ENCODE data around the gene SERPINA7.

Gene SERPINA7

GRCh38 chrX:106037835-106038473 lies 573 bp downstream of the SERPINA7 start:
- ChIA-PET CTCF (no interaction called here), POLR2A (ENCODE audit: low non-redundant PET) (no interaction called here)
- H3K27ac ChIP-seq = no peak overlapping the region
- no peak for DNase-seq (ENCODE audit: low spot score)
- TF ChIP-seq CTCF (conservative IDR thresholded peaks at IDR 0.05; ENCODE audit: low read depth) = no peak

DNA sequence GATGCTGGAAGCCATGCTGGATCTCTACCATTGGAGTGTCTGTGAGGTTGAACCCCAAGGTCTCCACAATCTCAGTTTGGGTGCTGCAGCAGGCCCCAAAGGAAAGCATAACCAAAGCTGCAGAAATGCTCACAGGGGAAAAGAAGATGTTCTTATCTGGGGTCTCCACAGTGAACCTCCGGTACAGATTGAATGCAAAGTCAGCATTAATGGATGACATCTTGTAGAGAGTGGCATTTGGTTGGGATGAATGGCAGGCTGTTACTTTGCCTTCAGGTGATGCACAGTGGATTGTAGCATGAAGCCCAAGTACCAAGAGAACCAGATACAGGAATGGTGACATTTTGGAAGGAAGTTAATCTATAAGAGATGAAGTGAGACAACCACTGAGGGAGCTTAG lies 1.8 kb downstream of the SERPINA7 start:
- H3K27ac ChIP-seq = no peak overlapping the region
- TF ChIP-seq CTCF (conservative IDR thresholded peaks at IDR 0.05; ENCODE audit: low read depth) = no peak
- DNase-seq (ENCODE audit: low spot score) = no peak
- ChIA-PET POLR2A (ENCODE audit: low non-redundant PET) (no interaction called here), CTCF (no interaction called here)

DNA sequence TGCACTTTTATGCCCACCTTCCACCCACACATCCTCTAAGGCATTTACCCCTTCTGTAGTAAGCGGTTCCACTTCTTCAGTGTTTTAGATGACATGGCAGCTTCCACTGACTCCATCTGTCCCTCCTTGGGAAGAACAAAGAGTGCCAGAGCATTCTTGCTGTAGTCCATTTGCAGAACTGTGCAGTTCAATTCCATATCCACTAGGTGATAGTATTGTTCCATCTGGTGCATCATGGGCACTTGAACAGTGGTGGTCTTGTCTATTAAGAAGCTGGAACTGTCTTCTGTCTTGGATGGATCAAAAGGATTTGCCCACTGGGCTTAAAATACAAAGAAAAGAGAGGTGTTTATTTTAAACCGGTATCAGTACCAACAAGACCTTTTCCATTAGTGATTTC lies 3.5 kb downstream of the SERPINA7 start:
- no peak overlapping the region for H3K27ac ChIP-seq
- CTCF ChIA-PET = no interaction called here
- TF ChIP-seq CTCF (conservative IDR thresholded peaks at IDR 0.05; ENCODE audit: low read depth) = no peak
- POLR2A ChIA-PET (ENCODE audit: low non-redundant PET) = no interaction called here
- DNase-seq (ENCODE audit: low spot score) = no peak

DNA sequence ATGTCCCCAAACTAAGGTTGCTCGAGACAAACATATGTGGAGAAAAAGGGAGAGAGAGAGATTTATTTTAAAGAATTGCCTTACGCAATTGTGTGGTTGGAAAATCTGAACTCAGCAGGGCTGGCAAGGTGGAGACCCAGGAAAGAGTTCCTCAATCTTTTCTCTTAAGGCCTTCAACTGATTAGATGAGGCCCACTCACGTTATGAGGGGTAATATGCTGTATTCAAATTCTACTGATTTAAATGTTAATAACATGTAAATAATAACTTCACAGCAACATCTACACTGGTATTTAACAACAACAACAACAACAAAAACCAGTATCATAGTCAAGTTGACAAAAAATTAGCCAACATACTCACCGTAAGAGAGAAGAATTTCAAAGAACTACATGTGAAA lies 14.6 kb downstream of the SERPINA7 start:
- POLR2A ChIA-PET (ENCODE audit: low non-redundant PET) = no interaction called here
- H3K27ac ChIP-seq = no peak overlapping the region
- DNase-seq (ENCODE audit: low spot score) = no peak
- CTCF ChIA-PET = interaction anchor here (0.7 kb wide), 1 partner anchor 1110 kb away, joined by 4 read pairs; no protein-coding TSS in a partner anchor
- TF ChIP-seq CTCF (conservative IDR thresholded peaks at IDR 0.05; ENCODE audit: low read depth) = no peak

DNA sequence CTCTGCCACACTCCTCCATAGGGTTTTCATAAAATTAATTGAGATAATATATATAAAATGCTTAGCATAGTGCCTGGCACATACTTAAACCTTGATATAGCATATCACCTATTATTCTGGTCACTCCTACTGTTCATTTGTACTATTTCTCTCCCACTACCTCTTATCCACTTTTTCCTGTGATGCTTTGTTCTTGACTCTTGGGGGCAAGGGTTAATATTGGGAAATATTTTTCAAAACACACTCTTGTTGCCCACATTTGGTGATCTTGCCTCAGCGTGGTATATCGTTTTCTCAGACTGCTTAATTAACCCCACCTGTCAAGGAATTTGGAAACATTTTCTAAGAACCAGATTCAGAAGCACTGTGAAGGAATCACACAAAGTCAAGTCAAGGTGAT lies 16.3 kb downstream of the SERPINA7 start:
- POLR2A ChIA-PET (ENCODE audit: low non-redundant PET) = no interaction called here
- no peak for TF ChIP-seq CTCF (conservative IDR thresholded peaks at IDR 0.05; ENCODE audit: low read depth)
- DNase-seq (ENCODE audit: low spot score) = no peak
- CTCF ChIA-PET = no interaction called here
- H3K27ac ChIP-seq = no peak overlapping the region

GRCh38 chrX:106014119-106014775 lies 24.3 kb downstream of the SERPINA7 start:
- ChIA-PET CTCF (no interaction called here), POLR2A (ENCODE audit: low non-redundant PET) (no interaction called here)
- TF ChIP-seq CTCF (conservative IDR thresholded peaks at IDR 0.05; ENCODE audit: low read depth) = no peak
- no peak overlapping the region for H3K27ac ChIP-seq
- DNase-seq (ENCODE audit: low spot score) = no peak

Data from RWPE1 (cell line).